Fibroblast of lung (primary cell): ENCODE measurements around the gene NKD2. TPM values are rescaled to one million over a fixed set of nuclear protein-coding genes. Genes with fewer than 3 reads are reported as not detected.

Experiments used
- DNase-seq, 2 donors: peaks; one replicate each; pipeline versions ENCODE4 v3.0.0 to v3.0.0-alpha.2; 2010; ENCODE audit warnings: low read depth in 2 of 2
- H2AFZ ChIP-seq: 2 replicates; pipeline ENCODE4 v1.5.1; 2012; ENCODE audit warnings: low read length, control low read depth, inconsistent platforms
- H3K27ac ChIP-seq: 2 replicates; pipeline ENCODE4 v1.5.1; 2011; ENCODE audit warnings: low read length, control low read depth; ENCODE audit not compliant: insufficient read depth
- H3K27me3 ChIP-seq: 2 replicates; pipeline ENCODE4 v1.5.1; 2011; ENCODE audit warnings: mild to moderate bottlenecking, low read length; ENCODE audit not compliant: control insufficient read depth, insufficient read depth
- H3K36me3 ChIP-seq: 2 replicates; pipeline ENCODE4 v1.5.1; 2011; ENCODE audit warnings: low read length; ENCODE audit not compliant: control insufficient read depth, insufficient read depth
- H3K4me1 ChIP-seq: 2 replicates; pipeline ENCODE4 v1.5.1; 2011; ENCODE audit warnings: low read length; ENCODE audit not compliant: control insufficient read depth, insufficient read depth; ENCODE audit errors: extremely low read depth
- H3K4me2 ChIP-seq: 2 replicates; pipeline ENCODE4 v1.5.1; 2011; ENCODE audit warnings: low read length, control low read depth; ENCODE audit not compliant: insufficient read depth; ENCODE audit errors: extremely low read depth
- H3K4me3 ChIP-seq, 4 experiments: fragments of 200-600 bp in 1 of 4; sonication (generic) in 1 of 4; replicated peaks in 1 of 4; 2 replicates each; pipeline ENCODE4 v1.5.1; 2011 to 2016; ENCODE audit warnings: low read length in 4 of 4, low read depth in 3 of 4, mild to moderate bottlenecking in 3 of 4, control low read depth in 2 of 4, inconsistent platforms in 1 of 4, mixed read lengths in 1 of 4; ENCODE audit not compliant: insufficient read depth in 1 of 4; ENCODE audit errors: control extremely low read depth in 1 of 4
- H3K79me2 ChIP-seq: 2 replicates; pipeline ENCODE4 v1.5.1; 2012; ENCODE audit warnings: mild to moderate bottlenecking, low read length, inconsistent platforms; ENCODE audit not compliant: control insufficient read depth, insufficient read depth
- H3K9ac ChIP-seq: 2 replicates; pipeline ENCODE4 v1.5.1; 2011; ENCODE audit warnings: mild to moderate bottlenecking, low read length, control low read depth; ENCODE audit not compliant: insufficient read depth
- H3K9me3 ChIP-seq: 2 replicates; pipeline ENCODE4 v1.5.1; 2012; ENCODE audit warnings: low read depth, low read length; ENCODE audit not compliant: control insufficient read depth, insufficient read depth
- H4K20me1 ChIP-seq: 2 replicates; pipeline ENCODE4 v1.5.1; 2011; ENCODE audit warnings: low read length; ENCODE audit not compliant: control insufficient read depth, insufficient read depth; ENCODE audit errors: extremely low read depth
- CTCF ChIP-seq, 2 donors: IDR thresholded peaks in 1 of 2; conservative IDR thresholded peaks in 1 of 2; 1 replicate in 1 of 2; 2 replicates in 1 of 2; pipeline ENCODE4 v1.5.1; 2011 to 2012; ENCODE audit warnings: low read length in 2 of 2, control low read depth in 1 of 2, inconsistent platforms in 1 of 2, low read depth in 1 of 2, mild to moderate bottlenecking in 1 of 2
- EZH2 ChIP-seq: IDR thresholded peaks from 2 replicates; pipeline ENCODE4 v1.5.1; 2012; ENCODE audit warnings: low read length, control low read depth, mild to moderate bottlenecking; ENCODE audit errors: missing control alignments
- polyA plus RNA-seq, 2 donors: library from polyadenylated mRNA; depleted of rRNA in 1 of 2; stranded (reverse) in 1 of 2; unstranded in 1 of 2; fragments of >200 nt; gene quantifications; 2 replicates each; pipeline ENCODE4 v1.2.1, GENCODE V29; 2011 to 2012; ENCODE audit warnings: missing spikeins in 1 of 2
- total RNA-seq: library from RNA; depleted of rRNA; stranded (reverse); fragments of >200 nt; gene quantifications from 2 replicates; pipeline ENCODE4 v1.2.1, GENCODE V29; 2014

Gene NKD2
- total and polyA plus RNA-seq, 2 donors (not counting 1 experiment from before 2014, with no cell fraction given) = under 0.01 TPM; not detected in 1

GRCh38 chr5:1079486-1079885, 70.9 kb downstream of the NKD2 start:
- Histone ChIP-seq H3K27ac (no peak overlapping the region), H3K27me3 (no peaks in the 10 kb centered on the region), H3K9ac (no peak overlapping the region), H3K4me3 (no peak overlapping the region), H3K36me3 (no peaks in the 10 kb centered on the region), H2AFZ (no peak overlapping the region), H3K79me2 (no peaks in the 10 kb centered on the region), H3K9me3 (no peaks in the 10 kb centered on the region), H4K20me1 (no peaks in the 10 kb centered on the region), H3K4me1 (no peaks in the 10 kb centered on the region), H3K4me2 (no peak overlapping the region)
- TF ChIP-seq CTCF (conservative IDR thresholded peaks at IDR 0.05 in 1 of 2, IDR thresholded peaks at IDR 0.05 in 1 of 2; ENCODE audit: low read depth in 1 of 2, low read length in 2 of 2) (no peak), EZH2 (no peak)
- no peak for DNase-seq

- Histone ChIP-seq H3K27ac (no peak overlapping the region), H3K4me3 (no peak overlapping the region), H3K4me2 (no peak overlapping the region), H3K9ac (no peak overlapping the region), H3K4me1 (no peaks in the 10 kb centered on the region), H3K79me2 (no peaks in the 10 kb centered on the region), H4K20me1 (no peaks in the 10 kb centered on the region), H3K9me3 (no peaks in the 10 kb centered on the region), H3K36me3 (no peaks in the 10 kb centered on the region), H2AFZ (no peak overlapping the region), H3K27me3 (no peaks in the 10 kb centered on the region)
- no peak for DNase-seq
- TF ChIP-seq EZH2 (no peak), CTCF (conservative IDR thresholded peaks at IDR 0.05 in 1 of 2, IDR thresholded peaks at IDR 0.05 in 1 of 2; ENCODE audit: low read depth in 1 of 2, low read length in 2 of 2) (no peak)
These were observed 71.4 kb downstream of the NKD2 start for GRCh38 chr5:1079961-1080360.

GRCh38 chr5:1080432-1080831, 71.8 kb downstream of the NKD2 start:
- DNase-seq = no peak
- TF ChIP-seq CTCF (conservative IDR thresholded peaks at IDR 0.05 in 1 of 2, IDR thresholded peaks at IDR 0.05 in 1 of 2; ENCODE audit: low read depth in 1 of 2, low read length in 2 of 2) = no peak
- no peak for TF ChIP-seq EZH2
- no peak overlapping the region for H2AFZ ChIP-seq
- no peaks in the 10 kb centered on the region for H3K9me3 ChIP-seq
- H3K27me3 ChIP-seq = no peaks in the 10 kb centered on the region
- no peaks in the 10 kb centered on the region for H3K4me1 ChIP-seq
- H3K4me3 ChIP-seq = no peak overlapping the region
- no peaks in the 10 kb centered on the region for H4K20me1 ChIP-seq
- no peak overlapping the region for H3K9ac ChIP-seq
- H3K36me3 ChIP-seq = no peaks in the 10 kb centered on the region
- no peak overlapping the region for H3K4me2 ChIP-seq
- no peaks in the 10 kb centered on the region for H3K79me2 ChIP-seq
- H3K27ac ChIP-seq = no peak overlapping the region
